ENCODE data around the gene LARP4B. TPM values are rescaled to one million over a fixed set of nuclear protein-coding genes. Genes with fewer than 3 reads are reported as not detected.

Gene LARP4B
- polyA plus RNA-seq, 1 of the 3 experiments (the other 2 are of a cell fraction): 23.3 TPM

- DNase-seq: no peak
- H3K36me3 ChIP-seq (replicated peaks in 1 of 2; ENCODE audit: control insufficient read depth in 1 of 2, insufficient read depth in 2 of 2, low read length in 1 of 2): peaks cover 25 to 41% of the 10 kb centered on the region in 2 experiments
Measured at GRCh38 chr10:904403-904802, 27.1 kb downstream of the LARP4B start.

DNA sequence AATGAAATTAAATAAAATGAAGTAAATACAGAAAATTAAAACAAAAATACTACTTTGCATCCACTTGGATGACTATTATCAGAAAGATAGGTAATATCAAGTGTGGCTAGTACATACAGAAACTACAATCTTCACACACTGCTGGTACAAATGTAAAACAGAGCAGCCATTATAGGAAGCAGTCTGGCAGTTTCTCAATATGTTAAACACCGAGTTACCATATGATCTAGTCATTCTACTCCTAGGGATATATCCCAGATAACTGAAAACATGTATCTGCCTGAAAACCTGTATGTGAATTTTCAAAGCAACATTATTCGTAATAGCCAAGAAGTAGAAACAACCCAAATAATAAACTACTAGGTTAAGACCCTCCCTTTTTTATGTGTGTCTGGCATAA lies 33.4 kb downstream of the LARP4B start:
- Histone ChIP-seq H2AFZ (ENCODE audit: low read depth) (no peak overlapping the region), H3K4me3 (ENCODE audit: low read depth in 2 of 2, low read length in 1 of 2) (no peak overlapping the region), H3F3A (replicated peaks; ENCODE audit: insufficient read depth) (peaks cover under 1% of the 10 kb centered on the region), H3K27me3 (ENCODE audit: insufficient read depth) (no peaks in the 10 kb centered on the region), H3K79me2 (ENCODE audit: insufficient read depth) (peaks cover 100% of the 10 kb centered on the region), H3K9me3 (no peaks in the 10 kb centered on the region), H3K4me1 (ENCODE audit: control insufficient read depth in 1 of 2, insufficient read depth in 2 of 2, low read depth in 1 of 2, low read length in 1 of 2) (peaks cover 0 to 4% of the 10 kb centered on the region in 2 experiments; a peak in 2 of 4 replicates), H3K27ac (ENCODE audit: low read depth in 2 of 2, low read length in 1 of 2) (no peak overlapping the region; a peak in 1 of 4 replicates), H3K4me2 (no peak overlapping the region), H4K20me1 (ENCODE audit: insufficient read depth) (peaks cover 84% of the 10 kb centered on the region), H3K9ac (no peak overlapping the region), H3K36me3 (replicated peaks in 1 of 2; ENCODE audit: control insufficient read depth in 1 of 2, insufficient read depth in 2 of 2, low read length in 1 of 2) (peaks cover 5 to 18% of the 10 kb centered on the region in 2 experiments), H3K9me2 (no peaks in the 10 kb centered on the region)
- 94% methylated on average over 2 of the region's 2 CpGs for WGBS (ENCODE audit: low lambda C conversion rate)
- TF ChIP-seq, protein P1, sequence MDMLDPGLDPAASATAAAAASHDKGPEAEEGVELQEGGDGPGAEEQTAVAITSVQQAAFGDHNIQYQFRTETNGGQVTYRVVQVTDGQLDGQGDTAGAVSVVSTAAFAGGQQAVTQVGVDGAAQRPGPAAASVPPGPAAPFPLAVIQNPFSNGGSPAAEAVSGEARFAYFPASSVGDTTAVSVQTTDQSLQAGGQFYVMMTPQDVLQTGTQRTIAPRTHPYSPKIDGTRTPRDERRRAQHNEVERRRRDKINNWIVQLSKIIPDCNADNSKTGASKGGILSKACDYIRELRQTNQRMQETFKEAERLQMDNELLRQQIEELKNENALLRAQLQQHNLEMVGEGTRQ (IDR thresholded peaks at IDR 0.05; ENCODE audit: borderline replicate concordance, low read depth, low read length): no peak
- TF ChIP-seq JUND (IDR thresholded peaks at IDR 0.05) (no peak), EZH2phosphoT487 (IDR thresholded peaks at IDR 0.05; ENCODE audit: borderline replicate concordance, low read depth) (no peak), SIN3A (IDR thresholded peaks at IDR 0.05; ENCODE audit: borderline replicate concordance, low read depth, low read length) (no peak)
- ChIA-PET CTCF (no interaction called here), POLR2A (no interaction called here)
- no peak for DNase-seq

More at GRCh38 chr10:904403-904802, 27.1 kb downstream of the LARP4B start:
- Histone ChIP-seq H2AFZ (ENCODE audit: low read depth) (no peak overlapping the region), H3K27ac (ENCODE audit: low read depth in 2 of 2, low read length in 1 of 2) (no peak overlapping the region), H3K79me2 (ENCODE audit: insufficient read depth) (peaks cover 100% of the 10 kb centered on the region), H3K9me3 (no peaks in the 10 kb centered on the region), H3K4me3 (ENCODE audit: low read depth in 2 of 2, low read length in 1 of 2) (no peak overlapping the region), H4K20me1 (ENCODE audit: insufficient read depth) (peaks cover 78% of the 10 kb centered on the region), H3K27me3 (ENCODE audit: insufficient read depth) (no peaks in the 10 kb centered on the region), H3K4me1 (ENCODE audit: control insufficient read depth in 1 of 2, insufficient read depth in 2 of 2, low read depth in 1 of 2, low read length in 1 of 2) (peaks cover 0 to 3% of the 10 kb centered on the region in 2 experiments; a peak in 2 of 4 replicates), H3K9me2 (no peaks in the 10 kb centered on the region), H3K4me2 (no peak overlapping the region), H3F3A (replicated peaks; ENCODE audit: insufficient read depth) (peaks cover 6% of the 10 kb centered on the region), H3K9ac (no peak overlapping the region)
- ChIA-PET POLR2A (no interaction called here), CTCF (interaction anchor here (1.1 kb wide), 1 partner anchor 11 kb away, joined by 4 read pairs; no protein-coding TSS in a partner anchor)
- 95% methylated on average over 5 of the region's 5 CpGs for WGBS (ENCODE audit: low lambda C conversion rate)
- TF ChIP-seq JUND (IDR thresholded peaks at IDR 0.05): no peak
- no peak for TF ChIP-seq TCF12 (IDR thresholded peaks at IDR 0.05)
- no peak for TF ChIP-seq FOXJ3 (CRISPR knock-in tag; IDR thresholded peaks at IDR 0.05)
- TF ChIP-seq RAD21 (IDR thresholded peaks at IDR 0.05; ENCODE audit: low read length): no peak
- no peak for TF ChIP-seq PBX3 (IDR thresholded peaks at IDR 0.05)
- TF ChIP-seq TAF1 (IDR thresholded peaks at IDR 0.05; ENCODE audit: borderline replicate concordance, low read depth, low read length): no peak
- TF ChIP-seq, protein P2, sequence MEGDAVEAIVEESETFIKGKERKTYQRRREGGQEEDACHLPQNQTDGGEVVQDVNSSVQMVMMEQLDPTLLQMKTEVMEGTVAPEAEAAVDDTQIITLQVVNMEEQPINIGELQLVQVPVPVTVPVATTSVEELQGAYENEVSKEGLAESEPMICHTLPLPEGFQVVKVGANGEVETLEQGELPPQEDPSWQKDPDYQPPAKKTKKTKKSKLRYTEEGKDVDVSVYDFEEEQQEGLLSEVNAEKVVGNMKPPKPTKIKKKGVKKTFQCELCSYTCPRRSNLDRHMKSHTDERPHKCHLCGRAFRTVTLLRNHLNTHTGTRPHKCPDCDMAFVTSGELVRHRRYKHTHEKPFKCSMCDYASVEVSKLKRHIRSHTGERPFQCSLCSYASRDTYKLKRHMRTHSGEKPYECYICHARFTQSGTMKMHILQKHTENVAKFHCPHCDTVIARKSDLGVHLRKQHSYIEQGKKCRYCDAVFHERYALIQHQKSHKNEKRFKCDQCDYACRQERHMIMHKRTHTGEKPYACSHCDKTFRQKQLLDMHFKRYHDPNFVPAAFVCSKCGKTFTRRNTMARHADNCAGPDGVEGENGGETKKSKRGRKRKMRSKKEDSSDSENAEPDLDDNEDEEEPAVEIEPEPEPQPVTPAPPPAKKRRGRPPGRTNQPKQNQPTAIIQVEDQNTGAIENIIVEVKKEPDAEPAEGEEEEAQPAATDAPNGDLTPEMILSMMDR (IDR thresholded peaks at IDR 0.05): no peak
- no peak for TF ChIP-seq FOXM1 (IDR thresholded peaks at IDR 0.05; ENCODE audit: low read depth)
